ENCODE measurements around the gene STMND1.

STMND1 gene

DNA sequence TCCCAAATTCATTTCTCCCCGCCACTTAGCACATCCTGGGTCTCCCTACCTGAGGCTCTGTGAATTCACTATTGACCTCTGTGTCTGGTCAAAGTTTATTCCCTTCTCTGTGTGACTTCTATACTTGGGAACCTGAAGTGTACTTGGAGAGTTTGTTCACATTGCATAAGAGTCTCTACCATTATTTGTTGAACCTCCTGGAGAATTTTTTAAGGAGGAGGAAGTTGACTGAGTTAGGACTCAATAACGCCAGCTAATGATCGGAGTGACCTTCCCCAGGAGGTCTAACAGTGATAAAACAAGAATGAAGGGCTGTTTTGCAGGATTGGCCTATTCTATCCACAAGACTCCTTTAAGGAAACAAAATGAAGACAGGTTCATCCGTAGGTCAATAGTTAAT is 23.6 kb downstream of the STMND1 start:
- TF ChIP-seq RAD21 (IDR thresholded peaks at IDR 0.05; ENCODE audit: low read depth) (no peak), CEBPB (IDR thresholded peaks at IDR 0.05) (no peak), NFIC (IDR thresholded peaks at IDR 0.05) (no peak), EGR1 (IDR thresholded peaks at IDR 0.05) (no peak), EP300 (IDR thresholded peaks at IDR 0.05; ENCODE audit: borderline replicate concordance) (no peak), ZBTB7A (IDR thresholded peaks at IDR 0.05; ENCODE audit: low read depth) (no peak), REST (IDR thresholded peaks at IDR 0.05; ENCODE audit: low read depth) (no peak), TAF1 (IDR thresholded peaks at IDR 0.05; ENCODE audit: low read depth) (no peak), TEAD4 (IDR thresholded peaks at IDR 0.05) (no peak), TCF12 (IDR thresholded peaks at IDR 0.05; ENCODE audit: low read depth) (no peak), CREB1 (IDR thresholded peaks at IDR 0.05; ENCODE audit: low read depth) (no peak), YY1 (IDR thresholded peaks at IDR 0.05; ENCODE audit: low read depth) (no peak), FOXM1 (IDR thresholded peaks at IDR 0.05; ENCODE audit: borderline replicate concordance, low read depth) (no peak)
- TF ChIP-seq, protein P1, sequence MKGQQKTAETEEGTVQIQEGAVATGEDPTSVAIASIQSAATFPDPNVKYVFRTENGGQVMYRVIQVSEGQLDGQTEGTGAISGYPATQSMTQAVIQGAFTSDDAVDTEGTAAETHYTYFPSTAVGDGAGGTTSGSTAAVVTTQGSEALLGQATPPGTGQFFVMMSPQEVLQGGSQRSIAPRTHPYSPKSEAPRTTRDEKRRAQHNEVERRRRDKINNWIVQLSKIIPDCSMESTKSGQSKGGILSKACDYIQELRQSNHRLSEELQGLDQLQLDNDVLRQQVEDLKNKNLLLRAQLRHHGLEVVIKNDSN (IDR thresholded peaks at IDR 0.05) = no peak

DNA sequence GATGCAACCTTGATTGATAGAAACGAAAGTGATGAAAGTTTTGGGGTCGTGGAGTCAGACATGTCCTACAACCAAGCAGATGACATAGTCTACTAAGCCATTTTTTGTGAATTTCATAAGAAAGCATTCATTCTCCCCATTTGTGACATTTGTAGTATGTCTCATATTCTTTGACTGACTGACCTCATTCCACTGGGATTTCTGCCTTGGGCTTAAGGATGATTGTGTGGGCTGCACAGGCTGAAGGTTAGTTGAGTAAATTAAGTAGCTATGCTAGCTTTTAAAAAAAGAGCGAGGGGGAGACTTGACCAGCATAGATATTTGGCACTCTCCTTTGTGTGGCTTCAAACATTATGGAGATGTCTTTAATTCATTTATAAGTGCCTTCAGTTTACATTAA is 28.9 kb downstream of the STMND1 start:
- TF ChIP-seq CEBPB (IDR thresholded peaks at IDR 0.05) = no peak
- no peak for TF ChIP-seq EP300 (IDR thresholded peaks at IDR 0.05; ENCODE audit: borderline replicate concordance)
- TF ChIP-seq, protein P2, sequence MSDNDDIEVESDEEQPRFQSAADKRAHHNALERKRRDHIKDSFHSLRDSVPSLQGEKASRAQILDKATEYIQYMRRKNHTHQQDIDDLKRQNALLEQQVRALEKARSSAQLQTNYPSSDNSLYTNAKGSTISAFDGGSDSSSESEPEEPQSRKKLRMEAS (IDR thresholded peaks at IDR 0.05) = no peak
- TF ChIP-seq, protein P1 (IDR thresholded peaks at IDR 0.05) = no peak
- TF ChIP-seq TCF12 (IDR thresholded peaks at IDR 0.05; ENCODE audit: low read depth) = no peak
- no peak for TF ChIP-seq RAD21 (IDR thresholded peaks at IDR 0.05; ENCODE audit: low read depth)
- no peak for TF ChIP-seq EGR1 (IDR thresholded peaks at IDR 0.05)
- no peak for TF ChIP-seq CREB1 (IDR thresholded peaks at IDR 0.05; ENCODE audit: low read depth)
- TF ChIP-seq YY1 (IDR thresholded peaks at IDR 0.05; ENCODE audit: low read depth) = no peak
- TF ChIP-seq REST (IDR thresholded peaks at IDR 0.05; ENCODE audit: low read depth) = no peak
- no peak for TF ChIP-seq FOXM1 (IDR thresholded peaks at IDR 0.05; ENCODE audit: borderline replicate concordance, low read depth)
- no peak for TF ChIP-seq ZBTB7A (IDR thresholded peaks at IDR 0.05; ENCODE audit: low read depth)
- TF ChIP-seq NFIC (IDR thresholded peaks at IDR 0.05) = no peak
- TF ChIP-seq TAF1 (IDR thresholded peaks at IDR 0.05; ENCODE audit: low read depth) = no peak
- TF ChIP-seq TEAD4 (IDR thresholded peaks at IDR 0.05) = no peak

- TF ChIP-seq TEAD4 (IDR thresholded peaks at IDR 0.05) (no peak), REST (IDR thresholded peaks at IDR 0.05; ENCODE audit: low read depth) (no peak), NFIC (IDR thresholded peaks at IDR 0.05) (no peak), TCF12 (IDR thresholded peaks at IDR 0.05; ENCODE audit: low read depth) (no peak), CEBPB (IDR thresholded peaks at IDR 0.05) (no peak), YY1 (IDR thresholded peaks at IDR 0.05; ENCODE audit: low read depth) (no peak), CREB1 (IDR thresholded peaks at IDR 0.05; ENCODE audit: low read depth) (no peak), FOXM1 (IDR thresholded peaks at IDR 0.05; ENCODE audit: borderline replicate concordance, low read depth) (no peak), EGR1 (IDR thresholded peaks at IDR 0.05) (no peak), TAF1 (IDR thresholded peaks at IDR 0.05; ENCODE audit: low read depth) (no peak), EP300 (IDR thresholded peaks at IDR 0.05; ENCODE audit: borderline replicate concordance) (no peak), ZBTB7A (IDR thresholded peaks at IDR 0.05; ENCODE audit: low read depth) (no peak), RAD21 (IDR thresholded peaks at IDR 0.05; ENCODE audit: low read depth) (no peak)
- TF ChIP-seq, protein P1 (IDR thresholded peaks at IDR 0.05) = no peak
- TF ChIP-seq, protein P2 (IDR thresholded peaks at IDR 0.05) = no peak
Measured at GRCh38 chr6:17132967-17133366, 31.1 kb downstream of the STMND1 start.

DNA sequence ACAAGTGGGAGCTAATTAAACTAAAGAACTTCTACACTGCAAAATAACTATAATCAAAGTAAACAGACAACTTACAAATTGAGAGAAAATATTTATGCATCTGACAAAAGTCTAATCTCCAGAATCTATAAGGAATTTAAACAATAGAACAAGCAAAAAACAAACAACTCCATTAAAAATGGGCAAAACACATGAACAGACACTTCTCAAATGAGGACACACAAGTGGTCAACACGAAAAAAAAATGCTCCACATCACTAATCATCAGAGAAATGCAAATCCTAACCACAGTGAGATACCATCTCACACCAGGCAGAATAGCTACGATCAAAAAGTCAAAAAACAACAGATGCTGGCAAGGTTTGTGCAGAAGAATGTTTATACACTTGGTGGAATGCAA is 36.2 kb downstream of the STMND1 start:
- TF ChIP-seq FOXM1 (IDR thresholded peaks at IDR 0.05; ENCODE audit: borderline replicate concordance, low read depth) (no peak), RAD21 (IDR thresholded peaks at IDR 0.05; ENCODE audit: low read depth) (no peak), TEAD4 (IDR thresholded peaks at IDR 0.05) (no peak), YY1 (IDR thresholded peaks at IDR 0.05; ENCODE audit: low read depth) (no peak), ZBTB7A (IDR thresholded peaks at IDR 0.05; ENCODE audit: low read depth) (no peak), EP300 (IDR thresholded peaks at IDR 0.05; ENCODE audit: borderline replicate concordance) (no peak), NFIC (IDR thresholded peaks at IDR 0.05) (no peak), CREB1 (IDR thresholded peaks at IDR 0.05; ENCODE audit: low read depth) (no peak), REST (IDR thresholded peaks at IDR 0.05; ENCODE audit: low read depth) (no peak), CEBPB (IDR thresholded peaks at IDR 0.05) (no peak)
- TF ChIP-seq, protein P2 (IDR thresholded peaks at IDR 0.05) = no peak
- TF ChIP-seq, protein P1 (IDR thresholded peaks at IDR 0.05) = no peak
